PC-3 (cell line): Measurements from ENCODE around the gene BRD3.

ENCODE experiments used
- CTCF ChIP-seq: fragments of 300-600 bp; sonication (generic); conservative IDR thresholded peaks from 2 replicates; pipeline ENCODE4 v1.5.1; 2017; ENCODE audit warnings: antibody characterized with exemption, low read depth, mild to moderate bottlenecking, low read length
- EZH2 ChIP-seq: fragments of 300-600 bp; sonication (generic); IDR thresholded peaks from one replicate; pipeline ENCODE4 v1.6.1; 2017; ENCODE audit warnings: antibody characterized with exemption, mild to moderate bottlenecking, low read length; ENCODE audit not compliant: unreplicated experiment
- EZH2phosphoT487 ChIP-seq: fragments of 300-600 bp; sonication (generic); IDR thresholded peaks from 2 replicates; pipeline ENCODE4 v1.6.1; 2018; ENCODE audit warnings: mild to moderate bottlenecking, antibody characterized with exemption, low read length, borderline replicate concordance

GRCh38 chr9:134073500-134073899 lies 5.7 kb upstream of the BRD3 start:
- TF ChIP-seq CTCF (no peak), EZH2 (no peak), EZH2phosphoT487 (no peak)
